Osteoblast (primary cell): ENCODE data around the gene SLC5A11. TPM values are rescaled to one million over a fixed set of nuclear protein-coding genes. Genes with fewer than 3 reads are reported as not detected.

Experiments used
- DNase-seq: peaks from one replicate; pipeline ENCODE4 v3.0.0; 2011; ENCODE audit warnings: low spot score, mixed read lengths; ENCODE audit not compliant: insufficient read length; ENCODE audit errors: missing footprints
- H2AFZ ChIP-seq: 2 replicates; pipeline ENCODE4 v1.6.0; 2011; ENCODE audit warnings: mild to moderate bottlenecking, low read length
- H3K27ac ChIP-seq: 2 replicates; pipeline ENCODE4 v1.5.1; 2011; ENCODE audit warnings: mild to moderate bottlenecking, low read depth, low read length, moderate library complexity
- H3K27me3 ChIP-seq: 2 replicates; pipeline ENCODE4 v1.6.0; 2012; ENCODE audit warnings: mild to moderate bottlenecking, control low read depth, inconsistent platforms, low read length, moderate library complexity; ENCODE audit not compliant: insufficient read depth
- H3K36me3 ChIP-seq: 2 replicates; pipeline ENCODE4 v1.5.1; 2011; ENCODE audit warnings: mild to moderate bottlenecking, low read length, control low read depth, moderate library complexity; ENCODE audit not compliant: insufficient read depth
- H3K4me1 ChIP-seq: 2 replicates; pipeline ENCODE4 v1.5.1; 2011; ENCODE audit warnings: mild to moderate bottlenecking, low read length, control low read depth, moderate library complexity; ENCODE audit not compliant: insufficient read depth
- H3K4me2 ChIP-seq: 2 replicates; pipeline ENCODE4 v1.6.0; 2011; ENCODE audit warnings: mild to moderate bottlenecking, low read length; ENCODE audit not compliant: insufficient read depth
- H3K4me3 ChIP-seq: fragments of 200-600 bp; sonication (generic); 3 replicates; pipeline ENCODE4 v1.5.1; 2012; ENCODE audit warnings: mild to moderate bottlenecking, low read length, inconsistent platforms; ENCODE audit not compliant: insufficient read depth
- H3K79me2 ChIP-seq: 2 replicates; pipeline ENCODE4 v1.6.0; 2012; ENCODE audit warnings: mild to moderate bottlenecking, low read length, control low read depth, inconsistent platforms; ENCODE audit not compliant: insufficient read depth
- H3K9me3 ChIP-seq: 2 replicates; pipeline ENCODE4 v1.5.1; 2011; ENCODE audit warnings: low read depth, low read length, control low read depth
- H4K20me1 ChIP-seq: 2 replicates; pipeline ENCODE4 v1.6.0; 2012; ENCODE audit warnings: mild to moderate bottlenecking, low read length, control low read depth; ENCODE audit not compliant: insufficient read depth
- CTCF ChIP-seq: IDR thresholded peaks from 2 replicates; pipeline ENCODE4 v1.5.1; 2011; ENCODE audit warnings: mild to moderate bottlenecking, low read depth, low read length, moderate library complexity; ENCODE audit errors: extremely low read depth
- total RNA-seq: library from RNA; depleted of rRNA; stranded (reverse); fragments of >200 nt; gene quantifications from 2 replicates; pipeline ENCODE4 v1.2.3, GENCODE V29; 2012

Gene SLC5A11
- total RNA-seq, 1 donor = not detected

GRCh38 chr16:24955975-24956731, 110.4 kb downstream of the SLC5A11 start:
- Histone ChIP-seq H3K4me1 (no peaks in the 10 kb centered on the region), H3K9me3 (no peaks in the 10 kb centered on the region), H3K36me3 (peaks cover 88% of the 10 kb centered on the region), H3K27me3 (no peaks in the 10 kb centered on the region), H3K4me3 (no peak overlapping the region), H3K4me2 (no peak overlapping the region), H3K79me2 (no peaks in the 10 kb centered on the region), H4K20me1 (peaks cover 5% of the 10 kb centered on the region), H2AFZ (no peak overlapping the region), H3K27ac (no peak overlapping the region)
- DNase-seq = no peak
- TF ChIP-seq CTCF = no peak

- peaks cover 5% of the 10 kb centered on the region for H4K20me1 ChIP-seq
- H3K79me2 ChIP-seq = peaks cover 2% of the 10 kb centered on the region
- no peaks in the 10 kb centered on the region for H3K4me1 ChIP-seq
- TF ChIP-seq CTCF = no peak
- no peak overlapping the region for H2AFZ ChIP-seq
- DNase-seq = no peak
- no peak overlapping the region for H3K4me3 ChIP-seq
- no peak overlapping the region for H3K4me2 ChIP-seq
- peaks cover 82% of the 10 kb centered on the region for H3K36me3 ChIP-seq
- no peak overlapping the region for H3K27ac ChIP-seq
- H3K9me3 ChIP-seq = peaks cover under 1% of the 10 kb centered on the region
- H3K27me3 ChIP-seq = no peaks in the 10 kb centered on the region
Measured at GRCh38 chr16:24957887-24958286, 112.1 kb downstream of the SLC5A11 start.

Other genes with a start within 250 kb of the SLC5A11 start
- 38.0 and 40.7 TPM in 2 replicates for gene TNRC6A, start 116.3 kb upstream of the SLC5A11 start, total RNA-seq
- 34.7 and 40.1 TPM in 2 replicates for gene ARHGAP17, start 169.4 kb downstream of the SLC5A11 start, total RNA-seq